ENCODE measurements around the gene MAN2B1.

- TF ChIP-seq POLR2A (IDR thresholded peaks at IDR 0.05): no peak
- TF ChIP-seq, protein P1, sequence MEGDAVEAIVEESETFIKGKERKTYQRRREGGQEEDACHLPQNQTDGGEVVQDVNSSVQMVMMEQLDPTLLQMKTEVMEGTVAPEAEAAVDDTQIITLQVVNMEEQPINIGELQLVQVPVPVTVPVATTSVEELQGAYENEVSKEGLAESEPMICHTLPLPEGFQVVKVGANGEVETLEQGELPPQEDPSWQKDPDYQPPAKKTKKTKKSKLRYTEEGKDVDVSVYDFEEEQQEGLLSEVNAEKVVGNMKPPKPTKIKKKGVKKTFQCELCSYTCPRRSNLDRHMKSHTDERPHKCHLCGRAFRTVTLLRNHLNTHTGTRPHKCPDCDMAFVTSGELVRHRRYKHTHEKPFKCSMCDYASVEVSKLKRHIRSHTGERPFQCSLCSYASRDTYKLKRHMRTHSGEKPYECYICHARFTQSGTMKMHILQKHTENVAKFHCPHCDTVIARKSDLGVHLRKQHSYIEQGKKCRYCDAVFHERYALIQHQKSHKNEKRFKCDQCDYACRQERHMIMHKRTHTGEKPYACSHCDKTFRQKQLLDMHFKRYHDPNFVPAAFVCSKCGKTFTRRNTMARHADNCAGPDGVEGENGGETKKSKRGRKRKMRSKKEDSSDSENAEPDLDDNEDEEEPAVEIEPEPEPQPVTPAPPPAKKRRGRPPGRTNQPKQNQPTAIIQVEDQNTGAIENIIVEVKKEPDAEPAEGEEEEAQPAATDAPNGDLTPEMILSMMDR (IDR thresholded peaks at IDR 0.05 in 4 of 5, conservative IDR thresholded peaks at IDR 0.05 in 1 of 5): no peak
These were observed 49.4 kb upstream of the MAN2B1 start for GRCh38 chr19:12715929-12716328.
